ENCODE results near the gene CPNE5.

CPNE5 gene

GRCh38 chr6:36743032-36743431 is 96.2 kb downstream of the CPNE5 start:
- Histone ChIP-seq H3K9me2 (replicated peaks; ENCODE audit: low read depth, low read length) (no peaks in the 10 kb centered on the region), H4K20me1 (ENCODE audit: insufficient read depth, low read length, poor library complexity, severe bottlenecking) (no peaks in the 10 kb centered on the region), H3K4me1 (ENCODE audit: insufficient read depth, low read length, poor library complexity, severe bottlenecking) (no peaks in the 10 kb centered on the region), H3K9me3 (ENCODE audit: insufficient read depth, low read depth, low read length) (no peaks in the 10 kb centered on the region), H3F3A (ENCODE audit: low read depth) (no peaks in the 10 kb centered on the region), H3K4me2 (ENCODE audit: low read depth, low read length, poor library complexity, severe bottlenecking) (no peak overlapping the region), H3K36me3 (ENCODE audit: insufficient read depth, low read length) (no peaks in the 10 kb centered on the region), H3K9ac (ENCODE audit: low read depth, low read length, poor library complexity, severe bottlenecking) (no peak overlapping the region), H2AFZ (ENCODE audit: low read length) (no peak overlapping the region), H3K79me2 (ENCODE audit: insufficient read depth, low read length) (no peaks in the 10 kb centered on the region), H3K27me3 (ENCODE audit: insufficient read depth, low read length, poor library complexity, severe bottlenecking) (no peaks in the 10 kb centered on the region), H3K4me3 (ENCODE audit: low read length, poor library complexity, severe bottlenecking) (no peak overlapping the region)
- TF ChIP-seq EZH2phosphoT487 (IDR thresholded peaks at IDR 0.05; ENCODE audit: borderline replicate concordance): no peak
- TF ChIP-seq, protein P1, sequence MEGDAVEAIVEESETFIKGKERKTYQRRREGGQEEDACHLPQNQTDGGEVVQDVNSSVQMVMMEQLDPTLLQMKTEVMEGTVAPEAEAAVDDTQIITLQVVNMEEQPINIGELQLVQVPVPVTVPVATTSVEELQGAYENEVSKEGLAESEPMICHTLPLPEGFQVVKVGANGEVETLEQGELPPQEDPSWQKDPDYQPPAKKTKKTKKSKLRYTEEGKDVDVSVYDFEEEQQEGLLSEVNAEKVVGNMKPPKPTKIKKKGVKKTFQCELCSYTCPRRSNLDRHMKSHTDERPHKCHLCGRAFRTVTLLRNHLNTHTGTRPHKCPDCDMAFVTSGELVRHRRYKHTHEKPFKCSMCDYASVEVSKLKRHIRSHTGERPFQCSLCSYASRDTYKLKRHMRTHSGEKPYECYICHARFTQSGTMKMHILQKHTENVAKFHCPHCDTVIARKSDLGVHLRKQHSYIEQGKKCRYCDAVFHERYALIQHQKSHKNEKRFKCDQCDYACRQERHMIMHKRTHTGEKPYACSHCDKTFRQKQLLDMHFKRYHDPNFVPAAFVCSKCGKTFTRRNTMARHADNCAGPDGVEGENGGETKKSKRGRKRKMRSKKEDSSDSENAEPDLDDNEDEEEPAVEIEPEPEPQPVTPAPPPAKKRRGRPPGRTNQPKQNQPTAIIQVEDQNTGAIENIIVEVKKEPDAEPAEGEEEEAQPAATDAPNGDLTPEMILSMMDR (conservative IDR thresholded peaks at IDR 0.05; ENCODE audit: low read length): no peak

GRCh38 chr6:36742146-36742545 is 97.1 kb downstream of the CPNE5 start:
- Histone ChIP-seq H3K36me3 (ENCODE audit: insufficient read depth, low read length) (no peaks in the 10 kb centered on the region), H3K9ac (ENCODE audit: low read depth, low read length, poor library complexity, severe bottlenecking) (no peak overlapping the region), H3F3A (ENCODE audit: low read depth) (no peaks in the 10 kb centered on the region), H3K79me2 (ENCODE audit: insufficient read depth, low read length) (no peaks in the 10 kb centered on the region), H2AFZ (ENCODE audit: low read length) (no peak overlapping the region), H3K27me3 (ENCODE audit: insufficient read depth, low read length, poor library complexity, severe bottlenecking) (no peaks in the 10 kb centered on the region), H3K9me2 (replicated peaks; ENCODE audit: low read depth, low read length) (no peaks in the 10 kb centered on the region), H3K4me1 (ENCODE audit: insufficient read depth, low read length, poor library complexity, severe bottlenecking) (no peaks in the 10 kb centered on the region), H4K20me1 (ENCODE audit: insufficient read depth, low read length, poor library complexity, severe bottlenecking) (no peaks in the 10 kb centered on the region), H3K4me3 (ENCODE audit: low read length, poor library complexity, severe bottlenecking) (no peak overlapping the region), H3K4me2 (ENCODE audit: low read depth, low read length, poor library complexity, severe bottlenecking) (no peak overlapping the region), H3K9me3 (ENCODE audit: insufficient read depth, low read depth, low read length) (no peaks in the 10 kb centered on the region)
- TF ChIP-seq, protein P1 (conservative IDR thresholded peaks at IDR 0.05; ENCODE audit: low read length): no peak
- TF ChIP-seq EZH2phosphoT487 (IDR thresholded peaks at IDR 0.05; ENCODE audit: borderline replicate concordance): no peak

- no peak overlapping the region for H2AFZ ChIP-seq (ENCODE audit: low read length)
- H3K36me3 ChIP-seq (ENCODE audit: insufficient read depth, low read length): no peaks in the 10 kb centered on the region
- H4K20me1 ChIP-seq (ENCODE audit: insufficient read depth, low read length, poor library complexity, severe bottlenecking): no peaks in the 10 kb centered on the region
- no peaks in the 10 kb centered on the region for H3K79me2 ChIP-seq (ENCODE audit: insufficient read depth, low read length)
- no peaks in the 10 kb centered on the region for H3K9me3 ChIP-seq (ENCODE audit: insufficient read depth, low read depth, low read length)
- H3K27me3 ChIP-seq (ENCODE audit: insufficient read depth, low read length, poor library complexity, severe bottlenecking): no peaks in the 10 kb centered on the region
- no peaks in the 10 kb centered on the region for H3F3A ChIP-seq (ENCODE audit: low read depth)
- TF ChIP-seq, protein P1 (conservative IDR thresholded peaks at IDR 0.05; ENCODE audit: low read length): no peak
- TF ChIP-seq EZH2phosphoT487 (IDR thresholded peaks at IDR 0.05; ENCODE audit: borderline replicate concordance): no peak
- H3K4me2 ChIP-seq (ENCODE audit: low read depth, low read length, poor library complexity, severe bottlenecking): no peak overlapping the region
- no peak overlapping the region for H3K4me3 ChIP-seq (ENCODE audit: low read length, poor library complexity, severe bottlenecking)
- no peaks in the 10 kb centered on the region for H3K4me1 ChIP-seq (ENCODE audit: insufficient read depth, low read length, poor library complexity, severe bottlenecking)
- H3K9me2 ChIP-seq (replicated peaks; ENCODE audit: low read depth, low read length): no peaks in the 10 kb centered on the region
- H3K9ac ChIP-seq (ENCODE audit: low read depth, low read length, poor library complexity, severe bottlenecking): no peak overlapping the region
Observed at GRCh38 chr6:36740818-36741179, 98.4 kb downstream of the CPNE5 start.

Measured in Loucy (cell line).